Endothelial cell of umbilical vein (primary cell): ENCODE data around the gene RBMS1. TPM values are rescaled to one million over a fixed set of nuclear protein-coding genes. Genes with fewer than 3 reads are reported as not detected.

Source experiments
- BruUV-seq: library from RNA; stranded (reverse); fragments of 400-500 nt; replicated peaks from 2 replicates; lab custom pipeline; 2021; lab: Mats Ljungman, UMichigan
- CTCF ChIA-PET: fragments of 300-600, 350-600 bp; sonication (Branson Sonifier 250); formaldehyde crosslinking; loops from one replicate; lab custom pipeline; 2021; ENCODE audit warnings: antibody characterized with exemption, inconsistent platforms; lab: Charles Lee
- POLR2A ChIA-PET: fragments of 300-600, 350-600 bp; sonication (Branson Sonifier 250); formaldehyde crosslinking; loops from one replicate; lab custom pipeline; 2021; ENCODE audit warnings: antibody characterized with exemption, inconsistent platforms; lab: Charles Lee
- DNase-seq: peaks from one replicate; pipeline ENCODE4 v3.0.0-alpha.2; 2011; ENCODE audit warnings: low read depth, low spot score
- FAIRE-seq: peaks from 2 replicates; lab custom pipeline; 2011; peaks lifted over from hg19 to GRCh38; lab: Jason Lieb, UNC
- H2AFZ ChIP-seq: 2 replicates; pipeline ENCODE4 v1.6.0; 2012; ENCODE audit warnings: low read depth, low read length, control low read depth, inconsistent platforms
- H3K27ac ChIP-seq: 2 replicates; pipeline ENCODE4 v1.5.1; 2011; ENCODE audit warnings: low read depth, mild to moderate bottlenecking, control low read depth, low read length, moderate library complexity; ENCODE audit not compliant: insufficient read depth
- H3K27me3 ChIP-seq, 2 experiments: 2 replicates each; pipeline versions ENCODE4 v1.6.0 to v1.6.1; 2011; ENCODE audit warnings: low read length in 2 of 2, mixed read lengths in 1 of 2; ENCODE audit not compliant: control insufficient read depth in 2 of 2, insufficient read depth in 2 of 2
- H3K36me3 ChIP-seq, 2 experiments: 2 replicates in 1 of 2; 3 replicates in 1 of 2; pipeline ENCODE4 v1.5.1; 2011; ENCODE audit warnings: low read length in 2 of 2, mild to moderate bottlenecking in 1 of 2, moderate library complexity in 1 of 2; ENCODE audit not compliant: control insufficient read depth in 2 of 2, insufficient read depth in 2 of 2; ENCODE audit errors: extremely low read depth in 1 of 2
- H3K4me1 ChIP-seq: 3 replicates; pipeline ENCODE4 v1.5.1; 2011; ENCODE audit warnings: mild to moderate bottlenecking, low read length; ENCODE audit not compliant: control insufficient read depth, insufficient read depth; ENCODE audit errors: extremely low read depth
- H3K4me2 ChIP-seq: 2 replicates; pipeline ENCODE4 v1.6.1; 2011; ENCODE audit warnings: low read length, control low read depth, mixed read lengths; ENCODE audit not compliant: insufficient read depth
- H3K4me3 ChIP-seq, 3 experiments: fragments of 200-600 bp in 1 of 3; sonication (generic), shearing (Covaris generic) in 1 of 3; replicated peaks in 1 of 3; 2 replicates each; pipeline ENCODE4 v1.5.1; 2011 to 2016; ENCODE audit warnings: control low read depth in 3 of 3, low read length in 3 of 3, mild to moderate bottlenecking in 2 of 3, inconsistent platforms in 1 of 3, low read depth in 1 of 3, moderate library complexity in 1 of 3; ENCODE audit not compliant: insufficient read depth in 1 of 3
- H3K79me2 ChIP-seq: 2 replicates; pipeline ENCODE4 v1.6.0; 2012; ENCODE audit warnings: low read length, inconsistent platforms; ENCODE audit not compliant: control insufficient read depth, insufficient read depth
- H3K9ac ChIP-seq: replicated peaks from 2 replicates; pipeline ENCODE3; 2011; ENCODE audit warnings: low read length, control low read depth; ENCODE audit not compliant: insufficient read depth; ENCODE audit errors: extremely low read depth
- H3K9me1 ChIP-seq: replicated peaks from 3 replicates; pipeline ENCODE4 v1.6.0; 2011; ENCODE audit warnings: mild to moderate bottlenecking, low read length; ENCODE audit not compliant: control insufficient read depth, insufficient read depth; ENCODE audit errors: extremely low read depth
- H3K9me3 ChIP-seq: replicated peaks from 2 replicates; pipeline ENCODE4 v1.5.1; 2012; ENCODE audit warnings: low read length, inconsistent platforms; ENCODE audit not compliant: control insufficient read depth, insufficient read depth
- H4K20me1 ChIP-seq: replicated peaks from 2 replicates; pipeline ENCODE3; 2011; ENCODE audit warnings: mild to moderate bottlenecking, low read length; ENCODE audit not compliant: control insufficient read depth, insufficient read depth; ENCODE audit errors: extremely low read depth
- EZH2 ChIP-seq: IDR thresholded peaks from 2 replicates; pipeline ENCODE4 v1.6.1; 2012; ENCODE audit warnings: borderline replicate concordance, low read depth, mild to moderate bottlenecking, moderate library complexity, low read length, inconsistent platforms; ENCODE audit not compliant: severe bottlenecking
- FOS ChIP-seq: IDR thresholded peaks from 2 replicates; pipeline ENCODE4 v1.6.1; 2011; ENCODE audit warnings: mild to moderate bottlenecking, low read length, moderate library complexity, borderline replicate concordance; ENCODE audit not compliant: insufficient read depth
- GATA2 ChIP-seq: IDR thresholded peaks from 2 replicates; pipeline ENCODE4 v1.7.0; 2011; ENCODE audit warnings: low read depth, mild to moderate bottlenecking, moderate library complexity, mixed read lengths, low read length; ENCODE audit not compliant: insufficient read length, insufficient read depth
- JUN ChIP-seq: IDR thresholded peaks from 2 replicates; pipeline ENCODE4 v1.6.1; 2011; ENCODE audit warnings: borderline replicate concordance, low read depth; ENCODE audit not compliant: insufficient read length, insufficient read depth
- MYC ChIP-seq: IDR thresholded peaks from one replicate; pipeline ENCODE4 v1.6.1; 2011; ENCODE audit warnings: mild to moderate bottlenecking, low read depth, low read length
- POLR2A ChIP-seq: IDR thresholded peaks from 2 replicates; pipeline ENCODE4 v1.6.1; 2012; ENCODE audit warnings: low read depth, mild to moderate bottlenecking, control low read depth, low read length
- POLR2AphosphoS5 ChIP-seq: IDR thresholded peaks from 2 replicates; pipeline ENCODE4 v1.6.1; 2012; ENCODE audit warnings: low read depth, mild to moderate bottlenecking, control low read depth, low read length, moderate library complexity; ENCODE audit not compliant: insufficient read depth
- dilution Hi-C: fragments of 300-500 bp; cut with MboI; formaldehyde crosslinking; loops from one replicate; pipeline ENCODE4 v1.15.0; 2019; ENCODE audit warnings: low sequenced_read_pairs; ENCODE audit not compliant: extremely low pct_ligation_motif_present
- intact Hi-C: fragments of 100-400 bp; cut with micrococcal nuclease; formaldehyde crosslinking; loops from one replicate; pipeline ENCODE4 v1.10.0; 2022
- polyA plus RNA-seq, 4 experiments: library from polyadenylated mRNA; depleted of rRNA in 3 of 4; stranded (reverse) in 3 of 4; unstranded in 1 of 4; fragments of >200 nt; gene quantifications; 2 replicates each; pipeline versions ENCODE4 v1.2.1 to v1.2.3, GENCODE V29; 2011 to 2012; ENCODE audit warnings: missing spikeins in 1 of 4
- total RNA-seq: library from RNA; stranded (reverse); gene quantifications from 2 replicates; pipeline ENCODE4 v1.2.3, GENCODE V29; 2021
- TF ChIP-seq, protein P1 (sequence below): IDR thresholded peaks from 2 replicates; pipeline ENCODE4 v1.6.1; 2011; ENCODE audit not compliant: insufficient read depth, insufficient read length
- TF ChIP-seq, protein P2 (sequence below), 2 donors: IDR thresholded peaks; 1 replicate in 1 of 2; 2 replicates in 1 of 2; pipeline ENCODE4 v1.5.1; 2011; ENCODE audit warnings: low read length in 2 of 2, mild to moderate bottlenecking in 2 of 2, moderate library complexity in 2 of 2, control low read depth in 1 of 2, inconsistent platforms in 1 of 2, low read depth in 1 of 2; ENCODE audit not compliant: insufficient read depth in 1 of 2; ENCODE audit errors: extremely low read depth in 1 of 2

Gene RBMS1
- total and polyA plus RNA-seq, 2 donors (not counting 3 experiments of a cell fraction or from before 2014, with no cell fraction given) = 60.0 to 93.3 TPM

DNA sequence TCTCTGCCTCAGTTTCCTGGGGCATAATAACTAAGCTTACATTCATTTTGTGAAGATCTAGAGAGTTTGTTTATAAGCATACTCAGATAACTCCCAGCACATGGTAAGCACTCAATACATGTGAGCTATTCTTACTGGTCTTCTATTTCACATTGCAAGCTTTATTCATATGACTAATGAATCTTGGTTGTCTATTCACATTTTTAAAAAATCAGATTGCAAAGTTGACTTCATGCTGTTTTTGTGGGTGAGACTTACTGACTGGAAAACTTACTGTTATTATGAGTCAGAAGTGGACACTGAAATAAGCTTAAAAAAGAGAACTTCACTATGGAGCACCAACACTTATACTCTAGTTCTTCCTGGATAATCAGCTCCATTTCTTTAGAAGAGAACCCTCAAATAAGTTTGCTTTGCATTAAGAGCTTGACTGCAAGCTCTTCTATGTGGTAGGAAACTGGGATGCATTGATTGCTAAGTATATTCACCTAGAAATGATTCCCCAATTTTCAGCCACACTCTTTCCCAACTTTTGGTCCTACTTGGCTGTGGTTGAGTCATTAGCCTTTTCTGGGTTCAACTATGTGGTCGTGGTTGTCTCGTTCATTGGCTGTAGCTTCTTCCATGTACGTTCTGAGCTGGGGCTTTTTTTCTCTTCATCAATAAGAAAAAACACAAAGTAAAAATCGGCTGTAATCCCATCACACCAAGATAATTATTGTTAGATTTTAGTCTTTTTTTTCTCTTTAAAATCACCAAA is 29.5 kb upstream of the RBMS1 start:
- CTCF ChIA-PET = interaction anchor here (0.5 to 1.7 kb wide), 4 partner anchors 19 to 525 kb away, joined by 3 read pairs; no protein-coding TSS in a partner anchor
- intact Hi-C loops (no loop called here), dilution Hi-C loops (no loop called here)
- Histone ChIP-seq H2AFZ (no peak overlapping the region), H3K4me2 (no peak overlapping the region), H3K4me1 (no peaks in the 10 kb centered on the region), H4K20me1 (no peaks in the 10 kb centered on the region), H3K27ac (no peak overlapping the region), H3K36me3 (no peaks in the 10 kb centered on the region), H3K27me3 (no peaks in the 10 kb centered on the region), H3K9me1 (no peaks in the 10 kb centered on the region), H3K79me2 (no peaks in the 10 kb centered on the region), H3K9me3 (no peaks in the 10 kb centered on the region), H3K4me3 (no peak overlapping the region), H3K9ac (no peak overlapping the region)
- POLR2A ChIA-PET = no interaction called here
- FAIRE-seq (no peak), DNase-seq (no peak)
- no TSS peak for BruUV-seq
- TF ChIP-seq MYC = no peak
- TF ChIP-seq POLR2A = no peak
- no peak for TF ChIP-seq EZH2
- TF ChIP-seq POLR2AphosphoS5 = no peak
- TF ChIP-seq FOS = no peak
- no peak for TF ChIP-seq JUN
- TF ChIP-seq, protein P1, sequence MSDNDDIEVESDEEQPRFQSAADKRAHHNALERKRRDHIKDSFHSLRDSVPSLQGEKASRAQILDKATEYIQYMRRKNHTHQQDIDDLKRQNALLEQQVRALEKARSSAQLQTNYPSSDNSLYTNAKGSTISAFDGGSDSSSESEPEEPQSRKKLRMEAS = no peak
- TF ChIP-seq, protein P2, sequence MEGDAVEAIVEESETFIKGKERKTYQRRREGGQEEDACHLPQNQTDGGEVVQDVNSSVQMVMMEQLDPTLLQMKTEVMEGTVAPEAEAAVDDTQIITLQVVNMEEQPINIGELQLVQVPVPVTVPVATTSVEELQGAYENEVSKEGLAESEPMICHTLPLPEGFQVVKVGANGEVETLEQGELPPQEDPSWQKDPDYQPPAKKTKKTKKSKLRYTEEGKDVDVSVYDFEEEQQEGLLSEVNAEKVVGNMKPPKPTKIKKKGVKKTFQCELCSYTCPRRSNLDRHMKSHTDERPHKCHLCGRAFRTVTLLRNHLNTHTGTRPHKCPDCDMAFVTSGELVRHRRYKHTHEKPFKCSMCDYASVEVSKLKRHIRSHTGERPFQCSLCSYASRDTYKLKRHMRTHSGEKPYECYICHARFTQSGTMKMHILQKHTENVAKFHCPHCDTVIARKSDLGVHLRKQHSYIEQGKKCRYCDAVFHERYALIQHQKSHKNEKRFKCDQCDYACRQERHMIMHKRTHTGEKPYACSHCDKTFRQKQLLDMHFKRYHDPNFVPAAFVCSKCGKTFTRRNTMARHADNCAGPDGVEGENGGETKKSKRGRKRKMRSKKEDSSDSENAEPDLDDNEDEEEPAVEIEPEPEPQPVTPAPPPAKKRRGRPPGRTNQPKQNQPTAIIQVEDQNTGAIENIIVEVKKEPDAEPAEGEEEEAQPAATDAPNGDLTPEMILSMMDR (IDR thresholded peaks at IDR 0.05; ENCODE audit: extremely low read depth in 1 of 2, insufficient read depth in 1 of 2, low read depth in 1 of 2, low read length in 2 of 2) = no peak
- no peak for TF ChIP-seq GATA2
